HFFc6 (cell line): ENCODE measurements around the gene HOXC13. TPM values are rescaled to one million over a fixed set of nuclear protein-coding genes. Genes with fewer than 3 reads are reported as not detected.

ENCODE experiments used
- DNase-seq: peaks from one replicate; pipeline ENCODE4 v3.0.0-alpha.2; 2018
- H3K27ac Mint-ChIP-seq: 2 replicates; pipeline ENCODE4 v1.8.0; 2020; ENCODE audit warnings: mild to moderate bottlenecking, mixed read lengths
- H3K27me3 Mint-ChIP-seq: 2 replicates; pipeline ENCODE4 v1.8.0; 2021; ENCODE audit warnings: mild to moderate bottlenecking, moderate library complexity, mixed read lengths; ENCODE audit not compliant: insufficient read depth
- H3K36me3 Mint-ChIP-seq: 2 replicates; pipeline ENCODE4 v1.8.0; 2021; ENCODE audit warnings: low read depth, mixed read lengths
- H3K4me1 Mint-ChIP-seq: 2 replicates; pipeline ENCODE4 v1.8.0; 2020; ENCODE audit warnings: low read depth, mixed read lengths
- H3K4me3 Mint-ChIP-seq: 2 replicates; pipeline ENCODE4 v1.8.0; 2020; ENCODE audit warnings: mild to moderate bottlenecking, moderate library complexity, mixed read lengths
- H3K9me3 Mint-ChIP-seq: 2 replicates; pipeline ENCODE4 v1.8.0; 2020; ENCODE audit warnings: mild to moderate bottlenecking, mixed read lengths
- total RNA-seq, 6 experiments: library from RNA; stranded (reverse); fragmentation: NEBNext Ultra II Directional; extraction: Animal tissue kit (Norgen Biotek cat#: 25700); gene quantifications; 2 replicates in 1 of 6; 3 replicates in 5 of 6; pipeline ENCODE4 v1.2.3, GENCODE V29; 2021
- TF ChIP-seq, protein P1 (sequence below): fragments of 200-600 bp; sonication (generic); IDR thresholded peaks from 2 replicates; pipeline ENCODE4 v1.5.0; 2021; ENCODE audit warnings: antibody characterized with exemption, mild to moderate bottlenecking

Gene HOXC13
- total RNA-seq, 6 experiments from 2014 or later = not detected

GRCh38 chr12:53975064-53975471 is 36.4 kb downstream of the HOXC13 start:
- Mint-ChIP-seq H3K4me3 (no peak overlapping the region), H3K9me3 (no peaks in the 10 kb centered on the region), H3K36me3 (no peaks in the 10 kb centered on the region), H3K4me1 (peaks cover 5% of the 10 kb centered on the region; the same call in 1 of the 2 replicates), H3K27ac (no peak overlapping the region), H3K27me3 (peaks cover 65% of the 10 kb centered on the region)
- TF ChIP-seq, protein P1, sequence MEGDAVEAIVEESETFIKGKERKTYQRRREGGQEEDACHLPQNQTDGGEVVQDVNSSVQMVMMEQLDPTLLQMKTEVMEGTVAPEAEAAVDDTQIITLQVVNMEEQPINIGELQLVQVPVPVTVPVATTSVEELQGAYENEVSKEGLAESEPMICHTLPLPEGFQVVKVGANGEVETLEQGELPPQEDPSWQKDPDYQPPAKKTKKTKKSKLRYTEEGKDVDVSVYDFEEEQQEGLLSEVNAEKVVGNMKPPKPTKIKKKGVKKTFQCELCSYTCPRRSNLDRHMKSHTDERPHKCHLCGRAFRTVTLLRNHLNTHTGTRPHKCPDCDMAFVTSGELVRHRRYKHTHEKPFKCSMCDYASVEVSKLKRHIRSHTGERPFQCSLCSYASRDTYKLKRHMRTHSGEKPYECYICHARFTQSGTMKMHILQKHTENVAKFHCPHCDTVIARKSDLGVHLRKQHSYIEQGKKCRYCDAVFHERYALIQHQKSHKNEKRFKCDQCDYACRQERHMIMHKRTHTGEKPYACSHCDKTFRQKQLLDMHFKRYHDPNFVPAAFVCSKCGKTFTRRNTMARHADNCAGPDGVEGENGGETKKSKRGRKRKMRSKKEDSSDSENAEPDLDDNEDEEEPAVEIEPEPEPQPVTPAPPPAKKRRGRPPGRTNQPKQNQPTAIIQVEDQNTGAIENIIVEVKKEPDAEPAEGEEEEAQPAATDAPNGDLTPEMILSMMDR = no peak
- DNase-seq = no peak

DNA sequence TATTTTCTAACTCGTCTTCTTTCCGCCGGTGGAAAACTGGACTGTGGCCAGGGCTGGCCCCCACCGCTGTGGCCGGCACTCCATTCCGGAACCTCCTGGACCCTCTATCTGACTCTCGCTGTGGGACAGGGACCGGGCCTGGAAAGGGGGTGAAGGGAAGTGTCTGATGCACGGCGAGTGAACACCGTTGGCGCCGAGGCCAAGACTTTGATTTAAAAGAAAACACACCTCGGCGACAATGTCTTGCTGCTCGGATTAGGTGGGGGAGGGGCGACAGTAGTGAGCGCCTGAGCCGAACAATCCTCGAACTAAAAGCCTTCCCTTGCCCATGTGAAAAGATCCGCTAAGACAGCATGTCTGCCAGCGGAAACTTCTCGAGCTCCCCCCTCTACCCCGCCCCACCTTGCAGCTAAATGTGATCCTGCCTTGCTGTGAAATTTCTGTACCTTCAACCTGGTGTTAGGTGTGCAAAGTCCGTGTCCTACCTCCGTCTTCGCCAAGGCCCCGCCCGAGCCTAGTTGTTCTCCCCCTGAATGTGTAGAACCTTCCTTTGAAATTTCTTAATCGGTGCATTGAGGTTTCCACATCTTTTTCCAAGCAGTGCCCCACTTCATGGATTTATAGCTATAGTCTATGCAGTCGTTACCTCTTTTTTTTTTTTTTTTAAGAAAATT is 37.0 kb downstream of the HOXC13 start:
- H3K4me3 Mint-ChIP-seq = no peak overlapping the region
- H3K36me3 Mint-ChIP-seq = no peaks in the 10 kb centered on the region
- no peak overlapping the region for H3K27ac Mint-ChIP-seq
- H3K4me1 Mint-ChIP-seq = peaks cover 5% of the 10 kb centered on the region; the same call in 1 of the 2 replicates
- no peaks in the 10 kb centered on the region for H3K9me3 Mint-ChIP-seq
- TF ChIP-seq, protein P1 = no peak
- DNase-seq = no peak
- peaks cover 64% of the 10 kb centered on the region for H3K27me3 Mint-ChIP-seq

- DNase-seq = no peak
- H3K27me3 Mint-ChIP-seq = peaks cover 62% of the 10 kb centered on the region
- no peaks in the 10 kb centered on the region for H3K36me3 Mint-ChIP-seq
- TF ChIP-seq, protein P1 = no peak
- H3K4me1 Mint-ChIP-seq = peaks cover 5% of the 10 kb centered on the region; the same call in 1 of the 2 replicates
- no peaks in the 10 kb centered on the region for H3K9me3 Mint-ChIP-seq
- no peak overlapping the region for H3K27ac Mint-ChIP-seq
- no peak overlapping the region for H3K4me3 Mint-ChIP-seq
Observed at GRCh38 chr12:53976172-53976822, 37.7 kb downstream of the HOXC13 start.

GRCh38 chr12:53976823-53977595 is 38.4 kb downstream of the HOXC13 start:
- TF ChIP-seq, protein P1 = no peak
- H3K4me3 Mint-ChIP-seq = no peak overlapping the region
- no peaks in the 10 kb centered on the region for H3K36me3 Mint-ChIP-seq
- no peak overlapping the region for H3K27ac Mint-ChIP-seq
- peaks cover 61% of the 10 kb centered on the region for H3K27me3 Mint-ChIP-seq
- H3K9me3 Mint-ChIP-seq = no peaks in the 10 kb centered on the region
- peaks cover 5% of the 10 kb centered on the region; the same call in 1 of the 2 replicates for H3K4me1 Mint-ChIP-seq
- DNase-seq = no peak

- H3K4me1 Mint-ChIP-seq = no peaks in the 10 kb centered on the region; the same call in 1 of the 2 replicates
- H3K27me3 Mint-ChIP-seq = peaks cover 57% of the 10 kb centered on the region
- TF ChIP-seq, protein P1 = no peak
- H3K4me3 Mint-ChIP-seq = no peak overlapping the region
- no peak for DNase-seq
- H3K27ac Mint-ChIP-seq = no peak overlapping the region
- no peaks in the 10 kb centered on the region for H3K36me3 Mint-ChIP-seq
- no peaks in the 10 kb centered on the region for H3K9me3 Mint-ChIP-seq
Observed at GRCh38 chr12:53977596-53978445, 39.2 kb downstream of the HOXC13 start.
